Head of caudate nucleus (tissue), 42 donors: ENCODE data around the gene CCDC194.
A peak's percentile ranks its signal among the peaks of the same experiment; 100 is the strongest.

ENCODE experiments used
- DNase-seq, 42 donors: peaks; one replicate each; pipeline versions ENCODE4 v3.0.0 to v3.0.0-alpha.2; 2020 to 2021; ENCODE audit warnings: mixed read lengths in 7 of 42
- intact Hi-C: fragments of 100-400 bp; cut with DNase I; formaldehyde crosslinking; loops from one replicate; pipeline ENCODE4 v1.15.0; 2022

CCDC194 gene

GRCh38 chr19:17409990-17410389, 16.0 kb upstream of the CCDC194 start:
- no peak for DNase-seq
- intact Hi-C loops, result no loop called here

GRCh38 chr19:17406887-17407196, 12.8 kb upstream of the CCDC194 start:
- intact Hi-C loops, result no loop called here
- no peak for DNase-seq

- intact Hi-C loops, result no loop called here
- DNase-seq, result peak in 18 of 42 donors; percentile 9 to 61 (median 32)
Measured at GRCh38 chr19:17406046-17406886, 12.3 kb upstream of the CCDC194 start.

- intact Hi-C loops, result no loop called here
- DNase-seq, result peak in 28 of 42 donors; percentile 6 to 75 (median 41)
Measured at GRCh38 chr19:17405250-17406045, 11.5 kb upstream of the CCDC194 start, which contains the start of gene BST2. Gene BST2, minus strand, starts transcription at chr19:17405630. Its CDS starts 55 bp downstream, at chr19:17405575.

- intact Hi-C loops, result no loop called here
Measured at GRCh38 chr19:17404621-17405249, 10.7 kb upstream of the CCDC194 start.

GRCh38 chr19:17404015-17404414, 10.0 kb upstream of the CCDC194 start:
- no peak for DNase-seq
- intact Hi-C loops, result no loop called here

More at GRCh38 chr19:17404621-17405249, 10.7 kb upstream of the CCDC194 start:
- DNase-seq, result no peak

- intact Hi-C loops, result no loop called here
- peak in 2 of 42 donors; percentile 39 to 44 for DNase-seq
Measured at GRCh38 chr19:17402982-17403855, 9.2 kb upstream of the CCDC194 start.

GRCh38 chr19:17401628-17402027, 7.6 kb upstream of the CCDC194 start:
- DNase-seq, result no peak
- intact Hi-C loops, result no loop called here

- intact Hi-C loops, result no loop called here
- DNase-seq, result no peak
Measured at GRCh38 chr19:17398902-17399527, 5.0 kb upstream of the CCDC194 start.

GRCh38 chr19:17394891-17395415, 957 bp upstream of the CCDC194 start:
- intact Hi-C loops, result no loop called here
- peak in 21 of 42 donors; percentile 19 to 55 (median 29) for DNase-seq

GRCh38 chr19:17393002-17393401, 994 bp downstream of the CCDC194 start:
- DNase-seq, result no peak
- intact Hi-C loops, result no loop called here

- intact Hi-C loops, result no loop called here
- DNase-seq, result peak in 6 of 42 donors; percentile 13 to 40 (median 22)
Measured at GRCh38 chr19:17391371-17392151, 2.4 kb downstream of the CCDC194 start.

GRCh38 chr19:17390665-17391370, 3.2 kb downstream of the CCDC194 start:
- DNase-seq, result peak; percentile 67 to 91 (median 85)
- intact Hi-C loops, result no loop called here

GRCh38 chr19:17389957-17390664, 3.9 kb downstream of the CCDC194 start:
- no peak for DNase-seq
- intact Hi-C loops, result loop anchor here (5.0 kb wide), 1 partner anchor 43 kb away; no protein-coding TSS in a partner anchor

GRCh38 chr19:17389288-17389687, 4.7 kb downstream of the CCDC194 start:
- intact Hi-C loops, result loop anchor here (5.0 kb wide), 1 partner anchor 42 kb away; no protein-coding TSS in a partner anchor
- no peak for DNase-seq
